ENCODE measurements around the gene STH. TPM values are rescaled to one million over a fixed set of nuclear protein-coding genes. Genes with fewer than 3 reads are reported as not detected.

Gene STH
- total and polyA plus RNA-seq, 2 of the 4 experiments (the other 2 are of a cell fraction) = not detected

DNA sequence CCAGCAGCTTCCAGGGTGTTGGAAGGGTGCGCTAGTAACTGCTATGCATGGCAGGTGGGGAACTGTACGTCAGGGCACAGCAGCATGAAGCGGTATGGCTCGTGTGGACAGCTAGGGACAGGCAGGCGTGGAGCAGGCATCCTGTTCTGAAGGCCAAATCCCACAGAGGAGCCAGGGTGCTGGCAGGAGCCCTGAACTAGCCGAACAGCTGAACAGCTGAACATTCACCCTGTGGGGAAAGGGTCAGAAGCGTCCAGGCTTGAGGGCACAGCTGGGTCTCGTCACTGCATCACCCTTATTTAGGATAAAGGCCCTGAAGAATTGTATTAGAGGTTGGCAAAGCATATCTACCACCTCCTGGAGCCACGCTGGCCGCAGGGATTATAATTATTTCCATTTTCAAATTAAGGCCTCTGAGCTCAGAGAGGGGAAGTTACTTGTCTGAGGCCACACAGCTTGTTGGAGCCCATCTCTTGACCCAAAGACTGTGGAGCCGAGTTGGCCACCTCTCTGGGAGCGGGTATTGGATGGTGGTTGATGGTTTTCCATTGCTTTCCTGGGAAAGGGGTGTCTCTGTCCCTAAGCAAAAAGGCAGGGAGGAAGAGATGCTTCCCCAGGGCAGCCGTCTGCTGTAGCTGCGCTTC, 3.3 kb upstream of the STH start:
- dilution Hi-C loops (cut with HindIII; ENCODE audit: low sequenced_read_pairs, unreplicated experiment) = no loop called here
- Histone ChIP-seq H3K79me1 (ENCODE audit: low read depth in 1 of 2, low read length in 2 of 2) (no peaks in the 10 kb centered on the region), H2BK15ac (ENCODE audit: low read depth, low read length) (no peak overlapping the region), H4K20me1 (ENCODE audit: insufficient read depth, low read length) (no peaks in the 10 kb centered on the region), H3K9ac (ENCODE audit: low read depth, low read length) (no peak overlapping the region), H2AK5ac (ENCODE audit: low read depth, low read length) (no peak overlapping the region), H3K4me1 (ENCODE audit: control insufficient read depth, insufficient read depth, low read length) (peaks cover 2% of the 10 kb centered on the region; the same call in 1 of the 2 replicates), H4K91ac (ENCODE audit: insufficient read depth, low read depth, low read length) (no peak overlapping the region), H3K18ac (ENCODE audit: low read depth, low read length) (no peak overlapping the region), H2BK120ac (ENCODE audit: low read depth, low read length) (no peak overlapping the region), H2BK20ac (ENCODE audit: low read depth, low read length) (no peak overlapping the region), H2AFZ (replicated peaks; ENCODE audit: low read length, poor library complexity) (no peak overlapping the region), H3K9me3 (ENCODE audit: control insufficient read depth, insufficient read depth, low read length) (no peaks in the 10 kb centered on the region), H2BK5ac (ENCODE audit: low read depth, low read length, poor library complexity, severe bottlenecking) (no peak overlapping the region), H4K8ac (ENCODE audit: low read depth in 2 of 2, low read length in 2 of 2) (no peak overlapping the region), H4K5ac (ENCODE audit: low read depth, low read length) (no peak overlapping the region), H3K36me3 (ENCODE audit: control insufficient read depth, insufficient read depth, low read length) (no peaks in the 10 kb centered on the region), H3K4ac (ENCODE audit: low read depth, low read length) (no peak overlapping the region), H3K14ac (replicated peaks; ENCODE audit: low read depth, low read length) (no peak overlapping the region), H3K27me3 (ENCODE audit: control insufficient read depth, insufficient read depth, low read length) (peaks cover 10% of the 10 kb centered on the region; the same call in 1 of the 2 replicates), H3K9me1 (ENCODE audit: insufficient read depth, low read length) (no peaks in the 10 kb centered on the region; the same call in 1 of the 2 replicates), H3K4me3 (ENCODE audit: insufficient read depth, low read depth, low read length) (no peak overlapping the region), H3K56ac (ENCODE audit: extremely low read depth, insufficient read depth, low read length) (no peak overlapping the region), H3K23ac (ENCODE audit: low read depth, low read length) (no peak overlapping the region), H3K4me2 (ENCODE audit: low read depth, low read length) (no peak overlapping the region), H2AK9ac (replicated peaks; ENCODE audit: low read depth, low read length, poor library complexity) (no peak overlapping the region), H3K27ac (ENCODE audit: insufficient read depth, low read length) (no peak overlapping the region)
- no TSS peak for BruUV-seq (replicated peaks)
- no peak for TF ChIP-seq ELK1 (IDR thresholded peaks at IDR 0.05; ENCODE audit: borderline replicate concordance, low read depth, low read length)
- no peak for TF ChIP-seq FOS (IDR thresholded peaks at IDR 0.05; ENCODE audit: low read depth, low read length)
- TF ChIP-seq BHLHE40 (IDR thresholded peaks at IDR 0.05; ENCODE audit: low read depth, low read length) = no peak
- TF ChIP-seq RCOR1 (IDR thresholded peaks at IDR 0.05; ENCODE audit: insufficient replicate concordance, low read length) = no peak
- no peak for TF ChIP-seq MAFK (IDR thresholded peaks at IDR 0.05; ENCODE audit: low read depth, low read length)
- no peak for TF ChIP-seq CTCF (conservative IDR thresholded peaks at IDR 0.05; ENCODE audit: low read depth, low read length)
- TF ChIP-seq NFE2L2 (IDR thresholded peaks at IDR 0.05; ENCODE audit: low read depth, low read length) = no peak
- TF ChIP-seq MXI1 (IDR thresholded peaks at IDR 0.05; ENCODE audit: borderline replicate concordance, low read depth, low read length) = no peak
- no peak for TF ChIP-seq CHD1 (IDR thresholded peaks at IDR 0.05; ENCODE audit: low read depth, low read length)
- no peak for TF ChIP-seq MAZ (IDR thresholded peaks at IDR 0.05; ENCODE audit: borderline replicate concordance, low read depth, low read length)
- TF ChIP-seq POLR2A (IDR thresholded peaks at IDR 0.05; ENCODE audit: low read depth, low read length) = no peak
- TF ChIP-seq RFX5 (IDR thresholded peaks at IDR 0.05; ENCODE audit: low read depth, low read length) = no peak
- no peak for TF ChIP-seq RAD21 (IDR thresholded peaks at IDR 0.05; ENCODE audit: low read length)
- TF ChIP-seq SMC3 (IDR thresholded peaks at IDR 0.05; ENCODE audit: low read depth, low read length) = no peak
- TF ChIP-seq, protein P1, sequence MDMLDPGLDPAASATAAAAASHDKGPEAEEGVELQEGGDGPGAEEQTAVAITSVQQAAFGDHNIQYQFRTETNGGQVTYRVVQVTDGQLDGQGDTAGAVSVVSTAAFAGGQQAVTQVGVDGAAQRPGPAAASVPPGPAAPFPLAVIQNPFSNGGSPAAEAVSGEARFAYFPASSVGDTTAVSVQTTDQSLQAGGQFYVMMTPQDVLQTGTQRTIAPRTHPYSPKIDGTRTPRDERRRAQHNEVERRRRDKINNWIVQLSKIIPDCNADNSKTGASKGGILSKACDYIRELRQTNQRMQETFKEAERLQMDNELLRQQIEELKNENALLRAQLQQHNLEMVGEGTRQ (IDR thresholded peaks at IDR 0.05; ENCODE audit: low read depth, low read length) = no peak
- no peak for TF ChIP-seq CEBPB (IDR thresholded peaks at IDR 0.05; ENCODE audit: low read depth, low read length)
- ATAC-seq (ENCODE audit: low read depth) (no peak), DNase-seq (no peak)
- ChIA-PET POLR2A (ENCODE audit: unreplicated experiment) (no interaction called here), CTCF (no interaction called here)
- in situ Hi-C loops (cut with MboI; ENCODE audit: low sequenced_read_pairs) = no loop called here
- intact Hi-C loops (cut with micrococcal nuclease) = no loop called here
- WGBS, 2 experiments (ENCODE audit: extremely low coverage in 2 of 2, insufficient read length in 1 of 2) = 49% methylated on average over 5 of the region's 14 CpGs; no CpG with 5 or more reads in 1 of the 2 experiments

Data from IMR-90 (cell line).